ENCODE results near the gene ADM5. TPM values are rescaled to one million over a fixed set of nuclear protein-coding genes. Genes with fewer than 3 reads are reported as not detected.

Gene ADM5
- total RNA-seq, 2 experiments from 2014 or later, result 5.2 to 6.2 TPM

DNA sequence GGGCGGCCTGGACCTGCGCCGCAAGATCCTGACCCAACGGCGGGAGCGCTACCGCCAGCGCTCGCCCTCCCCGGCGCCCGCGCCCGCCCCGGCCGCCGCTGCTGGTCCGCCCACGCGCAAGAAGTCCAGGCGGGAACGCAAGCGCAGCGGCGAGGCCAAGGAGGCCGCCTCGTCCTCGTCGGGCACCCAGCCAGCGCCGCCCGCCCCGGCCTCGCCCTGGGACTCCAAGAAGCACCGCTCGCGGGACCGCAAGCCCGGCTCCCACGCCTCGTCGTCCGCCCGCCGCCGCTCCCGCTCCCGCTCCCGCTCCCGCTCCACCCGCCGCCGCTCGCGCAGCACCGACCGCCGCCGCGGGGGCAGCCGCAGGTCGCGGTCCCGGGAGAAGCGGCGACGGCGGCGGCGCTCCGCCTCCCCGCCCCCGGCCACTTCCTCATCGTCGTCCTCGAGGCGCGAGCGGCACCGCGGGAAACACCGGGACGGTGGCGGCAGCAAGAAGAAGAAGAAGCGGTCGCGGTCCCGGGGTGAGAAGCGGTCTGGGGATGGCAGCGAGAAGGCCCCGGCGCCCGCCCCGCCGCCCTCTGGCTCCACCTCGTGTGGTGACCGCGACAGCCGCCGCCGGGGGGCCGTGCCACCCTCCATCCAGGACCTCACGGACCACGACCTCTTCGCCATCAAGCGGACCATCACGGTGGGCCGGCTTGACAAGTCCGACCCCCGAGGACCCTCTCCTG, 37.4 kb upstream of the ADM5 start:
- no peaks in the 10 kb centered on the region for H3K9me3 Mint-ChIP-seq
- H3K27ac Mint-ChIP-seq, result no peak overlapping the region
- H3K27me3 Mint-ChIP-seq, result no peaks in the 10 kb centered on the region
- no peaks in the 10 kb centered on the region for H3K4me1 Mint-ChIP-seq (ENCODE audit: low read depth)
- TF ChIP-seq, protein P1, sequence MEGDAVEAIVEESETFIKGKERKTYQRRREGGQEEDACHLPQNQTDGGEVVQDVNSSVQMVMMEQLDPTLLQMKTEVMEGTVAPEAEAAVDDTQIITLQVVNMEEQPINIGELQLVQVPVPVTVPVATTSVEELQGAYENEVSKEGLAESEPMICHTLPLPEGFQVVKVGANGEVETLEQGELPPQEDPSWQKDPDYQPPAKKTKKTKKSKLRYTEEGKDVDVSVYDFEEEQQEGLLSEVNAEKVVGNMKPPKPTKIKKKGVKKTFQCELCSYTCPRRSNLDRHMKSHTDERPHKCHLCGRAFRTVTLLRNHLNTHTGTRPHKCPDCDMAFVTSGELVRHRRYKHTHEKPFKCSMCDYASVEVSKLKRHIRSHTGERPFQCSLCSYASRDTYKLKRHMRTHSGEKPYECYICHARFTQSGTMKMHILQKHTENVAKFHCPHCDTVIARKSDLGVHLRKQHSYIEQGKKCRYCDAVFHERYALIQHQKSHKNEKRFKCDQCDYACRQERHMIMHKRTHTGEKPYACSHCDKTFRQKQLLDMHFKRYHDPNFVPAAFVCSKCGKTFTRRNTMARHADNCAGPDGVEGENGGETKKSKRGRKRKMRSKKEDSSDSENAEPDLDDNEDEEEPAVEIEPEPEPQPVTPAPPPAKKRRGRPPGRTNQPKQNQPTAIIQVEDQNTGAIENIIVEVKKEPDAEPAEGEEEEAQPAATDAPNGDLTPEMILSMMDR (IDR thresholded peaks at IDR 0.05), result no peak
- ATAC-seq, result no peak
- DNase-seq, result no peak
- ChIA-PET POLR2A (no interaction called here), CTCF (no interaction called here)
- H3K4me3 Mint-ChIP-seq, result no peak overlapping the region
- H3K36me3 Mint-ChIP-seq (ENCODE audit: low read depth), result peaks cover 18% of the 10 kb centered on the region
- intact Hi-C loops (cut with micrococcal nuclease), result no loop called here

- Mint-ChIP-seq H3K9me3 (no peaks in the 10 kb centered on the region), H3K36me3 (ENCODE audit: low read depth) (peaks cover 23% of the 10 kb centered on the region), H3K27me3 (no peaks in the 10 kb centered on the region), H3K4me1 (ENCODE audit: low read depth) (peaks cover 2% of the 10 kb centered on the region), H3K27ac (no peak overlapping the region), H3K4me3 (no peak overlapping the region)
- DNase-seq, result no peak
- ChIA-PET POLR2A (no interaction called here), CTCF (no interaction called here)
- ATAC-seq, result no peak
- TF ChIP-seq, protein P1 (IDR thresholded peaks at IDR 0.05), result no peak
- intact Hi-C loops (cut with micrococcal nuclease), result no loop called here
These were observed 36.6 kb upstream of the ADM5 start for GRCh38 chr19:49652551-49653465.

- POLR2A ChIA-PET, result no interaction called here
- no peaks in the 10 kb centered on the region for H3K27me3 Mint-ChIP-seq
These were observed 36.0 kb upstream of the ADM5 start for GRCh38 chr19:49653466-49653806.

DNA sequence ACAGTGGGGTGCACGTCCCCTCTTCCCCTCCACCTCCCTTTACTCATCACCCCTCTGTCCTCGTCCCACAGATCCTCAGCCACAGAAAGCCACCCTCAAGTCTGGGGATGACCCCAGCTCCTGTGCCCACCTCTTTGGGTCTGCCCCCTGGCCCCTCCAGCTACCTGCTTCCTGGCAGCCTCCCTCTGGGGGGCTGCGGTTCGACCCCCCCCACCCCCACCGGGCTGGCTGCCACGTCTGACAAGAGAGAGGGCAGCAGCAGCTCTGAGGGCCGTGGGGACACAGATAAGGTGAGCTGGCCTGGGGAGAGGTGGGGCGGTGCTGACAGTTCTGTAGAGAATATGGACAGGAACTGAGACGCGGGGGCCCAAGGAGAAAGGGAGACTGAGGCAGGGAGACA, 34.8 kb upstream of the ADM5 start:
- Mint-ChIP-seq H3K9me3 (no peaks in the 10 kb centered on the region), H3K36me3 (ENCODE audit: low read depth) (peaks cover 32% of the 10 kb centered on the region), H3K4me1 (ENCODE audit: low read depth) (peaks cover 2% of the 10 kb centered on the region), H3K27me3 (no peaks in the 10 kb centered on the region), H3K27ac (no peak overlapping the region), H3K4me3 (no peak overlapping the region)
- TF ChIP-seq, protein P1 (IDR thresholded peaks at IDR 0.05), result no peak
- ChIA-PET POLR2A (no interaction called here), CTCF (no interaction called here)
- intact Hi-C loops (cut with micrococcal nuclease), result no loop called here
- no peak for ATAC-seq
- DNase-seq, result no peak

More at GRCh38 chr19:49653466-49653806, 36.0 kb upstream of the ADM5 start:
- no peak overlapping the region for H3K4me3 Mint-ChIP-seq
- H3K27ac Mint-ChIP-seq, result no peak overlapping the region
- CTCF ChIA-PET, result no interaction called here
- TF ChIP-seq, protein P1 (IDR thresholded peaks at IDR 0.05), result no peak
- ATAC-seq (no peak), DNase-seq (no peak)
- H3K4me1 Mint-ChIP-seq (ENCODE audit: low read depth), result peaks cover 2% of the 10 kb centered on the region
- peaks cover 24% of the 10 kb centered on the region for H3K36me3 Mint-ChIP-seq (ENCODE audit: low read depth)
- no peaks in the 10 kb centered on the region for H3K9me3 Mint-ChIP-seq
- intact Hi-C loops (cut with micrococcal nuclease), result no loop called here

Data from activated CD8-positive, alpha-beta T cell treated with anti-CD3 and anti-CD28 coated beads for 36 hours (primary cell).